WTC11 (cell line): Measurements from ENCODE around the gene USH1G. TPM values are rescaled to one million over a fixed set of nuclear protein-coding genes. Genes with fewer than 3 reads are reported as not detected.

Source experiments
- ATAC-seq: fragments of 200-7000 bp; cut with Tn5 transposase; 2 replicates; pipeline ENCODE4 v1.10.0; 2021; ENCODE audit warnings: mild to moderate bottlenecking, moderate library complexity
- CTCF ChIA-PET: fragments of 300-600 bp; sonication (Branson Sonifier 250); formaldehyde crosslinking; loops from one replicate; lab custom pipeline; 2021; ENCODE audit warnings: antibody characterized with exemption; lab: Charles Lee
- POLR2A ChIA-PET: fragments of 350-600 bp; sonication (Branson Sonifier 250); formaldehyde crosslinking; loops from one replicate; lab custom pipeline; 2021; ENCODE audit warnings: antibody characterized with exemption; lab: Charles Lee
- DNase-seq: peaks from one replicate; pipeline ENCODE4 v3.0.0; 2021; ENCODE audit warnings: low spot score
- H3K27ac Mint-ChIP-seq: 2 replicates; pipeline ENCODE4 v1.8.0; 2021; ENCODE audit warnings: mixed read lengths
- H3K27me3 Mint-ChIP-seq: 2 replicates; pipeline ENCODE4 v1.8.0; 2021; ENCODE audit warnings: low read depth, mild to moderate bottlenecking, moderate library complexity, mixed read lengths
- H3K36me3 Mint-ChIP-seq: 2 replicates; pipeline ENCODE4 v1.8.0; 2021; ENCODE audit warnings: mixed read lengths
- H3K4me1 Mint-ChIP-seq: 2 replicates; pipeline ENCODE4 v1.8.0; 2022; ENCODE audit warnings: mixed read lengths
- H3K4me3 Mint-ChIP-seq: 2 replicates; pipeline ENCODE4 v1.8.0; 2021; ENCODE audit warnings: mild to moderate bottlenecking, moderate library complexity, mixed read lengths
- H3K9me3 Mint-ChIP-seq: 2 replicates; pipeline ENCODE4 v1.8.0; 2021; ENCODE audit warnings: mixed read lengths
- ETV6 ChIP-seq: sonication (generic); formaldehyde crosslinking; IDR thresholded peaks from 2 replicates; pipeline ENCODE4 v1.8.1; 2022; ENCODE audit warnings: mild to moderate bottlenecking, missing genetic modification reagents
- FOXK1 ChIP-seq: sonication (generic); formaldehyde crosslinking; IDR thresholded peaks from 2 replicates; pipeline ENCODE4 v1.8.0; 2022; ENCODE audit warnings: mild to moderate bottlenecking, moderate library complexity, missing genetic modification reagents
- GRHL2 ChIP-seq: fragments of 250-450 bp; sonication (Bioruptor Pico); IDR thresholded peaks from 2 replicates; pipeline ENCODE4 v1.8.0; 2022; ENCODE audit warnings: mild to moderate bottlenecking, moderate library complexity; ENCODE audit not compliant: insufficient replicate concordance, severe bottlenecking
- IRF2 ChIP-seq: sonication (generic); formaldehyde crosslinking; IDR thresholded peaks from 2 replicates; pipeline ENCODE4 v1.8.0; 2022; ENCODE audit warnings: low read depth, missing genetic modification reagents, borderline replicate concordance
- NFE2L1 ChIP-seq: sonication (generic); formaldehyde crosslinking; IDR thresholded peaks from 2 replicates; pipeline ENCODE4 v1.8.1; 2023; ENCODE audit warnings: missing genetic modification reagents
- RORB ChIP-seq: fragments of 250-450 bp; sonication (Bioruptor Pico); IDR thresholded peaks from 2 replicates; pipeline ENCODE4 v1.9.0; 2021; ENCODE audit warnings: mild to moderate bottlenecking
- ZNF121 ChIP-seq: sonication (generic); formaldehyde crosslinking; IDR thresholded peaks from 2 replicates; pipeline ENCODE4 v1.8.0; 2023; ENCODE audit warnings: missing genetic modification reagents
- ZNF138 ChIP-seq: sonication (generic); formaldehyde crosslinking; conservative IDR thresholded peaks from 2 replicates; pipeline ENCODE4 v1.8.1; 2022; ENCODE audit warnings: mild to moderate bottlenecking, moderate library complexity, missing genetic modification reagents
- total RNA-seq: library from RNA; stranded (reverse); gene quantifications from 3 replicates; pipeline ENCODE4 v1.2.3, GENCODE V29; 2021
- TF ChIP-seq, protein P1 (sequence below): sonication (generic); formaldehyde crosslinking; IDR thresholded peaks from 2 replicates; pipeline ENCODE4 v1.8.1; 2022; ENCODE audit warnings: missing genetic modification reagents, borderline replicate concordance
- TF ChIP-seq, protein P2 (sequence below): fragments of 250-450 bp; sonication (Bioruptor Pico); conservative IDR thresholded peaks from 2 replicates; pipeline ENCODE4 v1.9.0; 2021; ENCODE audit warnings: mild to moderate bottlenecking
- TF ChIP-seq, protein P3 (sequence below): sonication (generic); formaldehyde crosslinking; IDR thresholded peaks from 2 replicates; pipeline ENCODE4 v1.8.0; 2022; ENCODE audit warnings: mild to moderate bottlenecking, missing genetic modification reagents
- TF ChIP-seq, protein P4 (sequence below): sonication (generic); formaldehyde crosslinking; IDR thresholded peaks from 2 replicates; pipeline ENCODE4 v1.8.1; 2023; ENCODE audit warnings: mild to moderate bottlenecking, missing genetic modification reagents, moderate library complexity
- TF ChIP-seq, protein P5 (sequence below): sonication (generic); formaldehyde crosslinking; IDR thresholded peaks from 2 replicates; pipeline ENCODE4 v1.8.1; 2023; ENCODE audit warnings: mild to moderate bottlenecking, missing genetic modification reagents, moderate library complexity
- TF ChIP-seq, protein P6 (sequence below): fragments of 250-450 bp; sonication (Bioruptor Pico); IDR thresholded peaks from 2 replicates; pipeline ENCODE4 v1.9.0; 2021; ENCODE audit warnings: mild to moderate bottlenecking, borderline replicate concordance

Gene USH1G
- total RNA-seq, 1 experiment from 2014 or later, result 1.9 TPM

DNA sequence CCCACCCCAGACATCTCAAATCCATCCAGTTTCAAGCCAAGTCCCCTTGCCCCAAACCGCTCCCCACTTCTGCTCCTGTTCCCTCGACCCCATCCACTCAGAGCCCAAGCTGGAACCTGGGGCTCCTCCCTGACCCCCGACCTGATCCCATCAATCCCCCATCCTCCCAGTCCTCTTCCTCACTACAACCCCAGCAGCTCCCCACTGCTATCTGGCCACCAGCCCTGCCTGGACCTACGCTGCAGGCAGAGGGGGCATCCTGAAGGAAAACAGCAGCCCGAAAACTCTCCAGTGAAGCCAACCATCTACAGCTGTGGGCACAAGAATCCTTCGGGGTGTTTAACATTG lies 54.2 kb downstream of the USH1G start:
- peaks cover 27% of the 10 kb centered on the region for H3K4me1 Mint-ChIP-seq
- no peak overlapping the region for H3K27ac Mint-ChIP-seq
- DNase-seq (no peak), ATAC-seq (no peak)
- peaks cover 8% of the 10 kb centered on the region for H3K27me3 Mint-ChIP-seq
- ChIA-PET POLR2A (interaction anchor here (0.6 kb wide), 1 partner anchor 303 kb away, joined by 3 read pairs; no protein-coding TSS in a partner anchor), CTCF (interaction anchor here (0.8 to 14.0 kb wide), 4 partner anchors 21 to 211 kb away, joined by 4 to 347 read pairs (median 5); partner anchors contain the start of gene RAB37)
- H3K36me3 Mint-ChIP-seq, result peaks cover 20% of the 10 kb centered on the region
- no peaks in the 10 kb centered on the region for H3K9me3 Mint-ChIP-seq
- no peak overlapping the region for H3K4me3 Mint-ChIP-seq
- TF ChIP-seq, protein P1, sequence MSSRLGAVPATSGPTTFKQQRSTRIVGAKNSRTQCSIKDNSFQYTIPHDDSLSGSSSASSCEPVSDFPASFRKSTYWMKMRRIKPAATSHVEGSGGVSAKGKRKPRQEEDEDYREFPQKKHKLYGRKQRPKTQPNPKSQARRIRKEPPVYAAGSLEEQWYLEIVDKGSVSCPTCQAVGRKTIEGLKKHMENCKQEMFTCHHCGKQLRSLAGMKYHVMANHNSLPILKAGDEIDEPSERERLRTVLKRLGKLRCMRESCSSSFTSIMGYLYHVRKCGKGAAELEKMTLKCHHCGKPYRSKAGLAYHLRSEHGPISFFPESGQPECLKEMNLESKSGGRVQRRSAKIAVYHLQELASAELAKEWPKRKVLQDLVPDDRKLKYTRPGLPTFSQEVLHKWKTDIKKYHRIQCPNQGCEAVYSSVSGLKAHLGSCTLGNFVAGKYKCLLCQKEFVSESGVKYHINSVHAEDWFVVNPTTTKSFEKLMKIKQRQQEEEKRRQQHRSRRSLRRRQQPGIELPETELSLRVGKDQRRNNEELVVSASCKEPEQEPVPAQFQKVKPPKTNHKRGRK (CRISPR knock-in tag), result no peak
- TF ChIP-seq ZNF138 (CRISPR knock-in tag) (no peak), GRHL2 (CRISPR knock-in tag) (no peak), NFE2L1 (CRISPR knock-in tag) (no peak), ETV6 (CRISPR knock-in tag) (no peak), FOXK1 (CRISPR knock-in tag) (no peak), ZNF121 (no peak), RORB (CRISPR knock-in tag) (no peak), IRF2 (no peak)
- TF ChIP-seq, protein P2, sequence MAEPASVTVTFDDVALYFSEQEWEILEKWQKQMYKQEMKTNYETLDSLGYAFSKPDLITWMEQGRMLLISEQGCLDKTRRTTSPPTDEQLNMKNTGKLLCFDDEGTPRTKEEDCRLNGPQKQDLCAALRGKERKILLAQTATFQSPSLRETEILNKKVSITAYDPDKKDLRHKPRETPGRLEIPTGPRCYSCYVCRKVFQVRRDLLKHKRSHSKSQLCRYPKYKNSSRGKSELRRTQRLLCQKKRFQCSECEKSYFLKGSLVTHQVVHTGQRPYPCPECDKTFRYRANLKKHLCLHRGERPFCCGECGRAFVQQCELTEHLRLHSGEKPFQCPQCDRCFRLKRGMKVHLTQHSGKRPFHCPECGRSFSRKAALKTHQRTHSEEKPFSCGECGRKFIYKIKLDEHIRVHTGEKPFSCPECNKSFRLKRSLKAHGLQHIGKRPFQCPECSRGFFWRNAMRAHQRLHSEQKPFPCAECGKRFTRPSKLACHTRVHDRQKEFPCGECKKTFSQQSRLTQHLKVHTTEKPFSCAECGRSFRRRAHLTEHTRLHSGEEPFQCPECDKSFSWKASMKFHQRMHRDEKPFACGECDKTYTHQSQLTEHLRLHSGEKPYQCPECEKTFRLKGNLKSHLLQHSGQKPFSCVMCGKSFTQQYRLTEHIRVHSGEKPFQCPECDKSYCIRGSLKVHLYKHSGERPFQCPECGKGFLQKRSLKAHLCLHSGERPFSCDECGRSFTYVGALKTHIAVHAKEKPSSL, result no peak
- TF ChIP-seq, protein P3, sequence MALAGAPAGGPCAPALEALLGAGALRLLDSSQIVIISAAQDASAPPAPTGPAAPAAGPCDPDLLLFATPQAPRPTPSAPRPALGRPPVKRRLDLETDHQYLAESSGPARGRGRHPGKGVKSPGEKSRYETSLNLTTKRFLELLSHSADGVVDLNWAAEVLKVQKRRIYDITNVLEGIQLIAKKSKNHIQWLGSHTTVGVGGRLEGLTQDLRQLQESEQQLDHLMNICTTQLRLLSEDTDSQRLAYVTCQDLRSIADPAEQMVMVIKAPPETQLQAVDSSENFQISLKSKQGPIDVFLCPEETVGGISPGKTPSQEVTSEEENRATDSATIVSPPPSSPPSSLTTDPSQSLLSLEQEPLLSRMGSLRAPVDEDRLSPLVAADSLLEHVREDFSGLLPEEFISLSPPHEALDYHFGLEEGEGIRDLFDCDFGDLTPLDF (CRISPR knock-in tag), result no peak
- TF ChIP-seq, protein P4, sequence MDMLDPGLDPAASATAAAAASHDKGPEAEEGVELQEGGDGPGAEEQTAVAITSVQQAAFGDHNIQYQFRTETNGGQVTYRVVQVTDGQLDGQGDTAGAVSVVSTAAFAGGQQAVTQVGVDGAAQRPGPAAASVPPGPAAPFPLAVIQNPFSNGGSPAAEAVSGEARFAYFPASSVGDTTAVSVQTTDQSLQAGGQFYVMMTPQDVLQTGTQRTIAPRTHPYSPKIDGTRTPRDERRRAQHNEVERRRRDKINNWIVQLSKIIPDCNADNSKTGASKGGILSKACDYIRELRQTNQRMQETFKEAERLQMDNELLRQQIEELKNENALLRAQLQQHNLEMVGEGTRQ (CRISPR knock-in tag), result no peak
- TF ChIP-seq, protein P5, sequence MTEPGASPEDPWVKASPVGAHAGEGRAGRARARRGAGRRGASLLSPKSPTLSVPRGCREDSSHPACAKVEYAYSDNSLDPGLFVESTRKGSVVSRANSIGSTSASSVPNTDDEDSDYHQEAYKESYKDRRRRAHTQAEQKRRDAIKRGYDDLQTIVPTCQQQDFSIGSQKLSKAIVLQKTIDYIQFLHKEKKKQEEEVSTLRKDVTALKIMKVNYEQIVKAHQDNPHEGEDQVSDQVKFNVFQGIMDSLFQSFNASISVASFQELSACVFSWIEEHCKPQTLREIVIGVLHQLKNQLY (CRISPR knock-in tag), result no peak
- TF ChIP-seq, protein P6, sequence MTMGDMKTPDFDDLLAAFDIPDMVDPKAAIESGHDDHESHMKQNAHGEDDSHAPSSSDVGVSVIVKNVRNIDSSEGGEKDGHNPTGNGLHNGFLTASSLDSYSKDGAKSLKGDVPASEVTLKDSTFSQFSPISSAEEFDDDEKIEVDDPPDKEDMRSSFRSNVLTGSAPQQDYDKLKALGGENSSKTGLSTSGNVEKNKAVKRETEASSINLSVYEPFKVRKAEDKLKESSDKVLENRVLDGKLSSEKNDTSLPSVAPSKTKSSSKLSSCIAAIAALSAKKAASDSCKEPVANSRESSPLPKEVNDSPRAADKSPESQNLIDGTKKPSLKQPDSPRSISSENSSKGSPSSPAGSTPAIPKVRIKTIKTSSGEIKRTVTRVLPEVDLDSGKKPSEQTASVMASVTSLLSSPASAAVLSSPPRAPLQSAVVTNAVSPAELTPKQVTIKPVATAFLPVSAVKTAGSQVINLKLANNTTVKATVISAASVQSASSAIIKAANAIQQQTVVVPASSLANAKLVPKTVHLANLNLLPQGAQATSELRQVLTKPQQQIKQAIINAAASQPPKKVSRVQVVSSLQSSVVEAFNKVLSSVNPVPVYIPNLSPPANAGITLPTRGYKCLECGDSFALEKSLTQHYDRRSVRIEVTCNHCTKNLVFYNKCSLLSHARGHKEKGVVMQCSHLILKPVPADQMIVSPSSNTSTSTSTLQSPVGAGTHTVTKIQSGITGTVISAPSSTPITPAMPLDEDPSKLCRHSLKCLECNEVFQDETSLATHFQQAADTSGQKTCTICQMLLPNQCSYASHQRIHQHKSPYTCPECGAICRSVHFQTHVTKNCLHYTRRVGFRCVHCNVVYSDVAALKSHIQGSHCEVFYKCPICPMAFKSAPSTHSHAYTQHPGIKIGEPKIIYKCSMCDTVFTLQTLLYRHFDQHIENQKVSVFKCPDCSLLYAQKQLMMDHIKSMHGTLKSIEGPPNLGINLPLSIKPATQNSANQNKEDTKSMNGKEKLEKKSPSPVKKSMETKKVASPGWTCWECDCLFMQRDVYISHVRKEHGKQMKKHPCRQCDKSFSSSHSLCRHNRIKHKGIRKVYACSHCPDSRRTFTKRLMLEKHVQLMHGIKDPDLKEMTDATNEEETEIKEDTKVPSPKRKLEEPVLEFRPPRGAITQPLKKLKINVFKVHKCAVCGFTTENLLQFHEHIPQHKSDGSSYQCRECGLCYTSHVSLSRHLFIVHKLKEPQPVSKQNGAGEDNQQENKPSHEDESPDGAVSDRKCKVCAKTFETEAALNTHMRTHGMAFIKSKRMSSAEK (CRISPR knock-in tag), result no peak
